Panc1 (cell line): Measurements from ENCODE around the gene GOLGA8A. TPM values are rescaled to one million over a fixed set of nuclear protein-coding genes. Genes with fewer than 3 reads are reported as not detected.

ENCODE experiments used
- ATAC-seq: fragments of 200-7000 bp; cut with Tn5 transposase; 2 replicates; pipeline ENCODE4 v1.9.1; 2020; ENCODE audit warnings: mild to moderate bottlenecking, moderate library complexity
- BruUV-seq: library from RNA; stranded (reverse); fragments of 400-500 nt; replicated peaks from 2 replicates; lab custom pipeline; 2021; lab: Mats Ljungman, UMichigan
- CTCF ChIA-PET: fragments of 300-600 bp; sonication (Branson Sonifier 250); formaldehyde crosslinking; loops from one replicate; lab custom pipeline; 2022; ENCODE audit warnings: antibody characterized with exemption; lab: Charles Lee
- POLR2A ChIA-PET: fragments of 300-600 bp; sonication (Branson Sonifier 250); formaldehyde crosslinking; loops from one replicate; lab custom pipeline; 2022; ENCODE audit warnings: antibody characterized with exemption; lab: Charles Lee
- DNase-seq: peaks from one replicate; pipeline ENCODE4 v3.0.0-alpha.2; 2010; ENCODE audit warnings: low read depth, low spot score
- H3K27ac ChIP-seq: 2 replicates; pipeline ENCODE4 v1.5.1; 2011; ENCODE audit warnings: mild to moderate bottlenecking, low read length, inconsistent platforms
- H3K27me3 ChIP-seq: fragments of 200-500 bp; sonication (Bioruptor generic); 2 replicates; pipeline ENCODE4 v1.6.0; 2014; ENCODE audit warnings: low read length, inconsistent platforms; ENCODE audit not compliant: control insufficient read depth, insufficient read depth
- H3K36me3 ChIP-seq: fragments of 200-500 bp; sonication (Bioruptor generic); 2 replicates; pipeline ENCODE4 v1.5.1; 2014; ENCODE audit warnings: inconsistent platforms, mild to moderate bottlenecking, low read length, moderate library complexity; ENCODE audit not compliant: control insufficient read depth, insufficient read depth
- H3K4me1 ChIP-seq: 2 replicates; pipeline ENCODE4 v1.5.1; 2011; ENCODE audit warnings: inconsistent platforms, mild to moderate bottlenecking, low read length, moderate library complexity; ENCODE audit not compliant: control insufficient read depth, insufficient read depth
- H3K4me3 ChIP-seq, 2 experiments: 2 replicates each; pipeline ENCODE4 v1.5.1; 2011 to 2012; ENCODE audit warnings: low read depth in 2 of 2, low read length in 2 of 2, mild to moderate bottlenecking in 2 of 2, inconsistent platforms in 1 of 2, moderate library complexity in 1 of 2
- H3K9me3 ChIP-seq: fragments of 200-500 bp; sonication (Bioruptor generic); 2 replicates; pipeline ENCODE4 v1.5.1; 2014; ENCODE audit warnings: low read depth, mild to moderate bottlenecking, inconsistent platforms, low read length, moderate library complexity; ENCODE audit not compliant: control insufficient read depth, insufficient read depth
- POLR2AphosphoS5 ChIP-seq: IDR thresholded peaks from 2 replicates; pipeline ENCODE4 v1.6.1; 2012; ENCODE audit warnings: mild to moderate bottlenecking, low read depth, low read length, moderate library complexity
- SIN3A ChIP-seq: IDR thresholded peaks from 2 replicates; pipeline ENCODE4 v1.6.1; 2012; ENCODE audit warnings: low read depth, mild to moderate bottlenecking, low read length, moderate library complexity, borderline replicate concordance; ENCODE audit not compliant: insufficient read depth
- TCF7L2 ChIP-seq: IDR thresholded peaks from 2 replicates; pipeline ENCODE4 v1.6.1; 2011; ENCODE audit warnings: mild to moderate bottlenecking, low read depth, low read length, inconsistent platforms
- in situ Hi-C: cut with HindIII; loops from 2 replicates; pipeline ENCODE4 v1.10.0; 2016; ENCODE audit warnings: low sequenced_read_pairs, low pct_unique_long_range_greater_than_20kb
- intact Hi-C: fragments of 100-400 bp; cut with micrococcal nuclease; formaldehyde crosslinking; loops from one replicate; pipeline ENCODE4 v1.10.0; 2022; ENCODE audit not compliant: unreplicated experiment
- total RNA-seq: library from RNA; stranded (reverse); gene quantifications from one replicate; pipeline ENCODE4 v1.2.1, GENCODE V29; 2021; ENCODE audit not compliant: unreplicated experiment
- TF ChIP-seq, protein P1 (sequence below): fragments of 450-650 bp; IDR thresholded peaks from 2 replicates; pipeline ENCODE4 v1.5.1; 2017; ENCODE audit warnings: mild to moderate bottlenecking
- TF ChIP-seq, protein P2 (sequence below), 2 experiments: IDR thresholded peaks; 2 replicates each; pipeline ENCODE4 v1.6.1; 2011 to 2012; ENCODE audit warnings: low read depth in 2 of 2, control low read depth in 1 of 2, low read length in 1 of 2, mild to moderate bottlenecking in 1 of 2, moderate library complexity in 1 of 2; ENCODE audit not compliant: insufficient read depth in 1 of 2

The GOLGA8A gene
- total RNA-seq, 1 experiment from 2014 or later: 99.1 TPM

DNA sequence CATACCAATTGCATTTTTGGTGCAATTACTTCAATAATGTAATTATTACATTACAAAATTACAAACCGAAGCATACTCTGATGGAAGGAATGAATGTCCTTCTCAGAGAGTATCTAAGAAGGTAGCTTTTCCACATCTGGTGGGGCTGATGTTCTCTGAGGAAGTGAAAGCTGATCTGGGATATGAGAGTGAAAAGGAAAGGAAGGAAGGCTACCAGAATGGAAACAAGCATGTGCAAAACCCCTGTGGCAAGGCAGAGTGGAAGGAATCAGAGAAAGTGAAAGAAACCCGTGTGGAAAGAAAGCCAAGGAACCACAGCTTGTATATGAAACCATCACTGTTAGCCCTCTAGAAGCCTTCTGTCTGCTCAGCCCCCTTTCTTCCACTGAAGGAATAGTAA is 35.3 kb upstream of the GOLGA8A start:
- CTCF ChIA-PET: no interaction called here
- Histone ChIP-seq H3K4me1 (no peaks in the 10 kb centered on the region), H3K36me3 (no peaks in the 10 kb centered on the region), H3K27ac (no peak overlapping the region), H3K27me3 (peaks cover 8% of the 10 kb centered on the region; the same call in 1 of the 2 replicates), H3K4me3 (no peak overlapping the region), H3K9me3 (no peaks in the 10 kb centered on the region)
- no TSS peak for BruUV-seq
- intact Hi-C loops: no loop called here
- ATAC-seq (no peak), DNase-seq (no peak)
- in situ Hi-C loops: no loop called here
- POLR2A ChIA-PET: no interaction called here
- no peak for TF ChIP-seq SIN3A

DNA sequence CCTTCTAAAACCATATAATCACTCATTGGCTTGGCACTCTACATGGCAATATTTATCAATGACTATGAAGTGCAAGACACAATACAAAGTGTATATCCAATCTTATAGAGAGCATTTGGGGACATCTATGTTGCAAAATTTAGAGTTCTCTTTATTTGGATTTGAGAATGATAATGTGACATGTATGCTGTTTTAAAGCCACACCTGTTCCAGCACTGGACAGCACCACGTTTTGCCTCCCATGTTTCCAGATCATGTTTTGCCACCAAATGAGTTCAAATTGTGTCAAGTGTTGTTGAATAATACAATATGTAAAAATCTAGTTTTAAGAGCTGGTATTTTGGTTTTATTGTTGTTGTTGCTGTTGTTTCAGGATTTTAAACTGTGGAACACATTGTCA is 33.3 kb upstream of the GOLGA8A start:
- intact Hi-C loops: no loop called here
- no peak overlapping the region for H3K27ac ChIP-seq
- no peak overlapping the region for H3K4me3 ChIP-seq
- H3K4me1 ChIP-seq: no peaks in the 10 kb centered on the region
- no peaks in the 10 kb centered on the region for H3K9me3 ChIP-seq
- DNase-seq (no peak), ATAC-seq (no peak)
- ChIA-PET POLR2A (no interaction called here), CTCF (no interaction called here)
- no TSS peak for BruUV-seq
- H3K27me3 ChIP-seq: peaks cover 4% of the 10 kb centered on the region; the same call in 1 of the 2 replicates
- in situ Hi-C loops: no loop called here
- no peaks in the 10 kb centered on the region for H3K36me3 ChIP-seq
- TF ChIP-seq TCF7L2 (no peak), POLR2AphosphoS5 (no peak), SIN3A (no peak)
- TF ChIP-seq, protein P1, sequence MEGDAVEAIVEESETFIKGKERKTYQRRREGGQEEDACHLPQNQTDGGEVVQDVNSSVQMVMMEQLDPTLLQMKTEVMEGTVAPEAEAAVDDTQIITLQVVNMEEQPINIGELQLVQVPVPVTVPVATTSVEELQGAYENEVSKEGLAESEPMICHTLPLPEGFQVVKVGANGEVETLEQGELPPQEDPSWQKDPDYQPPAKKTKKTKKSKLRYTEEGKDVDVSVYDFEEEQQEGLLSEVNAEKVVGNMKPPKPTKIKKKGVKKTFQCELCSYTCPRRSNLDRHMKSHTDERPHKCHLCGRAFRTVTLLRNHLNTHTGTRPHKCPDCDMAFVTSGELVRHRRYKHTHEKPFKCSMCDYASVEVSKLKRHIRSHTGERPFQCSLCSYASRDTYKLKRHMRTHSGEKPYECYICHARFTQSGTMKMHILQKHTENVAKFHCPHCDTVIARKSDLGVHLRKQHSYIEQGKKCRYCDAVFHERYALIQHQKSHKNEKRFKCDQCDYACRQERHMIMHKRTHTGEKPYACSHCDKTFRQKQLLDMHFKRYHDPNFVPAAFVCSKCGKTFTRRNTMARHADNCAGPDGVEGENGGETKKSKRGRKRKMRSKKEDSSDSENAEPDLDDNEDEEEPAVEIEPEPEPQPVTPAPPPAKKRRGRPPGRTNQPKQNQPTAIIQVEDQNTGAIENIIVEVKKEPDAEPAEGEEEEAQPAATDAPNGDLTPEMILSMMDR: no peak
- TF ChIP-seq, protein P2, sequence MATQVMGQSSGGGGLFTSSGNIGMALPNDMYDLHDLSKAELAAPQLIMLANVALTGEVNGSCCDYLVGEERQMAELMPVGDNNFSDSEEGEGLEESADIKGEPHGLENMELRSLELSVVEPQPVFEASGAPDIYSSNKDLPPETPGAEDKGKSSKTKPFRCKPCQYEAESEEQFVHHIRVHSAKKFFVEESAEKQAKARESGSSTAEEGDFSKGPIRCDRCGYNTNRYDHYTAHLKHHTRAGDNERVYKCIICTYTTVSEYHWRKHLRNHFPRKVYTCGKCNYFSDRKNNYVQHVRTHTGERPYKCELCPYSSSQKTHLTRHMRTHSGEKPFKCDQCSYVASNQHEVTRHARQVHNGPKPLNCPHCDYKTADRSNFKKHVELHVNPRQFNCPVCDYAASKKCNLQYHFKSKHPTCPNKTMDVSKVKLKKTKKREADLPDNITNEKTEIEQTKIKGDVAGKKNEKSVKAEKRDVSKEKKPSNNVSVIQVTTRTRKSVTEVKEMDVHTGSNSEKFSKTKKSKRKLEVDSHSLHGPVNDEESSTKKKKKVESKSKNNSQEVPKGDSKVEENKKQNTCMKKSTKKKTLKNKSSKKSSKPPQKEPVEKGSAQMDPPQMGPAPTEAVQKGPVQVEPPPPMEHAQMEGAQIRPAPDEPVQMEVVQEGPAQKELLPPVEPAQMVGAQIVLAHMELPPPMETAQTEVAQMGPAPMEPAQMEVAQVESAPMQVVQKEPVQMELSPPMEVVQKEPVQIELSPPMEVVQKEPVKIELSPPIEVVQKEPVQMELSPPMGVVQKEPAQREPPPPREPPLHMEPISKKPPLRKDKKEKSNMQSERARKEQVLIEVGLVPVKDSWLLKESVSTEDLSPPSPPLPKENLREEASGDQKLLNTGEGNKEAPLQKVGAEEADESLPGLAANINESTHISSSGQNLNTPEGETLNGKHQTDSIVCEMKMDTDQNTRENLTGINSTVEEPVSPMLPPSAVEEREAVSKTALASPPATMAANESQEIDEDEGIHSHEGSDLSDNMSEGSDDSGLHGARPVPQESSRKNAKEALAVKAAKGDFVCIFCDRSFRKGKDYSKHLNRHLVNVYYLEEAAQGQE (IDR thresholded peaks at IDR 0.05; ENCODE audit: insufficient read depth in 1 of 2, low read depth in 2 of 2, low read length in 1 of 2): peak in 1 of 2 experiments; percentile 62; a peak in 2 of 4 replicates

DNA sequence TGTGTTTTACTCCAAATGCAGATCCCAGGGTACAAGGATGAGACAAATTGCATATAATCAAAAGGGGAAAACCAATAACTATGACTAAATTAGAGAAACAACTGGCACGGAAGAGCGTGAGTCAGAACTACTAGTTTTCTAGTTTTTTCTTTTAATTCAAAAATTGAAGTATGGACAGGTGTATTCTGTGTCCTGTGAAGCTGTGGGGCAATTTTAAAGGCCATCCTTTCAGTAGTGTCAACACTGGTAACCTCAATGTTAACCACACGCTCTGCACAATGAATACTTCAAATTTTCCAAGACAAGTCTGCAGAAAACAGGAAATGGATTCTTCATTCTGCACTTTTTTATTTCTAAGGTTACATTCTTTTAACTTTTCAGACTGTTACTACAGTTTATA is 32.5 kb upstream of the GOLGA8A start:
- ChIA-PET CTCF (no interaction called here), POLR2A (no interaction called here)
- Histone ChIP-seq H3K4me1 (no peaks in the 10 kb centered on the region), H3K36me3 (no peaks in the 10 kb centered on the region), H3K9me3 (no peaks in the 10 kb centered on the region), H3K27me3 (peaks cover 4% of the 10 kb centered on the region; the same call in 1 of the 2 replicates), H3K27ac (no peak overlapping the region), H3K4me3 (no peak overlapping the region)
- DNase-seq: no peak
- ATAC-seq: no peak
- no TSS peak for BruUV-seq
- TF ChIP-seq, protein P1: no peak
- TF ChIP-seq, protein P2 (IDR thresholded peaks at IDR 0.05; ENCODE audit: insufficient read depth in 1 of 2, low read depth in 2 of 2, low read length in 1 of 2): no peak
- no peak for TF ChIP-seq POLR2AphosphoS5
- TF ChIP-seq TCF7L2: no peak
- TF ChIP-seq SIN3A: no peak
- in situ Hi-C loops (no loop called here), intact Hi-C loops (no loop called here)
